LNCAP (cell line): ENCODE data around the gene GAGE12F.
"Not testable (repeated sequence)": the region's sequence is repeated elsewhere in the genome, so short reads cannot be mapped to it uniquely, and the experiment has no call there.

Source experiments
- TF ChIP-seq, protein P1 (sequence below): fragments of 450-650 bp; IDR thresholded peaks from 2 replicates; pipeline ENCODE4 v1.5.1; 2017; ENCODE audit warnings: mild to moderate bottlenecking

Gene GAGE12F

DNA sequence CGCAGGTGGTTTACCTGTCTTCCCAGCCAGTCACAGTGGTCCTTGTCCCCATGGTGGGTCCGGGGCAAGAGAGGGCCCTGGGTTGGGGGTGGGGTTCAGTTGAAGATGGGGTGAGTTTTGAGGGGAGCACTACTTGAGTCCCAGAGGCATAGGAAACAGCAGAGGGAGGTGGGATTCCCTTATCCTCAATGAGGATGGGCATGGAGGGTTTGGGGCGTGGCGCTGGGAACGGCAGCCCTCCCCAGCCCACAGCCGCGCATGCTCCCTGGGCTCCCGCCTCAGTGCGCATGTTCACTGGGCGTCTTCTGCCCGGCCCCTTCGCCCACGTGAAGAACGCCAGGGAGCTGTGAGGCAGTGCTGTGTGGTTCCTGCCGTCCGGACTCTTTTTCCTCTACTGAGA, 38.1 kb downstream of the GAGE12F start, which contains the start of gene GAGE1:
Gene GAGE1, plus strand, starts transcription at position 301 of the 400 bp plus-strand sequence. CDS start 1,155 bp downstream, outside the sequence.
- TF ChIP-seq, protein P1, sequence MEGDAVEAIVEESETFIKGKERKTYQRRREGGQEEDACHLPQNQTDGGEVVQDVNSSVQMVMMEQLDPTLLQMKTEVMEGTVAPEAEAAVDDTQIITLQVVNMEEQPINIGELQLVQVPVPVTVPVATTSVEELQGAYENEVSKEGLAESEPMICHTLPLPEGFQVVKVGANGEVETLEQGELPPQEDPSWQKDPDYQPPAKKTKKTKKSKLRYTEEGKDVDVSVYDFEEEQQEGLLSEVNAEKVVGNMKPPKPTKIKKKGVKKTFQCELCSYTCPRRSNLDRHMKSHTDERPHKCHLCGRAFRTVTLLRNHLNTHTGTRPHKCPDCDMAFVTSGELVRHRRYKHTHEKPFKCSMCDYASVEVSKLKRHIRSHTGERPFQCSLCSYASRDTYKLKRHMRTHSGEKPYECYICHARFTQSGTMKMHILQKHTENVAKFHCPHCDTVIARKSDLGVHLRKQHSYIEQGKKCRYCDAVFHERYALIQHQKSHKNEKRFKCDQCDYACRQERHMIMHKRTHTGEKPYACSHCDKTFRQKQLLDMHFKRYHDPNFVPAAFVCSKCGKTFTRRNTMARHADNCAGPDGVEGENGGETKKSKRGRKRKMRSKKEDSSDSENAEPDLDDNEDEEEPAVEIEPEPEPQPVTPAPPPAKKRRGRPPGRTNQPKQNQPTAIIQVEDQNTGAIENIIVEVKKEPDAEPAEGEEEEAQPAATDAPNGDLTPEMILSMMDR = not testable (repeated sequence)

DNA sequence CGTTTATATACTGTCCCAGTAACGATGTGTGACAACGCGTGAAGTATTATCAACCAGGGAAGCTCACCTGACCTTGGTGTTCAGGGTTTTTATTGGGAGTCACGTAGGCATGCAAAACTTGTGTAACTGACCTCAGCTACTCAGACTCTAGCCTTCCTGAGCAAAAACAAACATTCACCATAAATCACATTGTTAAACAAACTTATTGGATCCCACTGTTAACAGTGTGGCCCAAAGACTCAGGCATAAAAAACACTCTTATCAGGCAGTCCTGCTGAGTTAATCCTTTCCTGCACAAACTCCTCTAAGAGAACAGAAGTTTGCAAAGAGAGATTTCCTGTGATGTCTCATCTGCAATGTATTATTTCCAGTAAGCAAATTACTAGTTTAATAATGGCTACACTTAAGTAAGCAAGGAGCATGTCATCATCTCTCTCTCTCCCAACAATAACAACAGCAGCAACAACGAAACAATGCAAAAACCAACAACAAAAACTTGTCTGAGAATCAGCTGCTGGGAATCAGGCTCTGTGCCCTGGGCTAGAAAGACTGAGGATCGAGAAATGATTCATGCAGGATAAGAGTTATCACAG, 50.2 kb downstream of the GAGE12F start:
- TF ChIP-seq, protein P1 = no peak
